Measurements from ENCODE around the gene DAND5.
A peak's percentile ranks its signal among the peaks of the same experiment; 100 is the strongest.

Gene DAND5

GRCh38 chr19:12969292-12969988, at the start of gene DAND5:
TSS of gene DAND5 (plus strand) at chr19:12969576. CDS start at chr19:12969661, 85 bp downstream.
- no peak for DNase-seq

- DNase-seq = no peak
Measured at GRCh38 chr19:12921047-12921446, 48.3 kb upstream of the DAND5 start.

- DNase-seq = no peak
Measured at GRCh38 chr19:12922959-12923358, 46.4 kb upstream of the DAND5 start.

GRCh38 chr19:12924621-12925310, 44.6 kb upstream of the DAND5 start:
- no peak for DNase-seq

- DNase-seq = no peak
Measured at GRCh38 chr19:12930002-12930645, 39.3 kb upstream of the DAND5 start.

GRCh38 chr19:12932392-12933286, 36.7 kb upstream of the DAND5 start:
- DNase-seq = no peak

- peak; percentile 69 for DNase-seq
Measured at GRCh38 chr19:12933287-12934072, 35.9 kb upstream of the DAND5 start, which contains the start of gene FARSA. TSS of gene FARSA (minus strand) at chr19:12933711. CDS start at chr19:12933696, 15 bp downstream.

GRCh38 chr19:12935071-12935470, 34.3 kb upstream of the DAND5 start:
- DNase-seq = no peak

- DNase-seq = peak; percentile 77
Measured at GRCh38 chr19:12936582-12936981, 32.8 kb upstream of the DAND5 start.

- peak; percentile 87 for DNase-seq
Measured at GRCh38 chr19:12937093-12937926, 32.1 kb upstream of the DAND5 start.

GRCh38 chr19:12937927-12938778, 31.2 kb upstream of the DAND5 start, which contains the start of gene CALR:
TSS of gene CALR (plus strand) at chr19:12938609. CDS start at chr19:12938680, 71 bp downstream.
- peak; percentile 92 for DNase-seq

GRCh38 chr19:12938779-12939601, 30.4 kb upstream of the DAND5 start:
- DNase-seq = no peak

- DNase-seq = no peak
Measured at GRCh38 chr19:12939975-12940423, 29.4 kb upstream of the DAND5 start.

GRCh38 chr19:12940897-12941296, 28.5 kb upstream of the DAND5 start:
- DNase-seq = no peak

- DNase-seq = no peak
Measured at GRCh38 chr19:12943437-12944044, 25.8 kb upstream of the DAND5 start.

- no peak for DNase-seq
Measured at GRCh38 chr19:12944104-12944674, 25.2 kb upstream of the DAND5 start.

GRCh38 chr19:12945479-12946091, 23.8 kb upstream of the DAND5 start, which contains the start of gene RAD23A:
TSS of gene RAD23A (plus strand) at chr19:12945862. CDS start at chr19:12945949, 87 bp downstream.
- peak; percentile 98 for DNase-seq

Measured in KG1 (cell line).